Measurements from ENCODE around the gene NECAB2. TPM values are rescaled to one million over a fixed set of nuclear protein-coding genes. Genes with fewer than 3 reads are reported as not detected.

The NECAB2 gene
- total and polyA plus RNA-seq, 2 of the 8 experiments (the other 6 are each of a cell fraction or from before 2014, with no cell fraction given): 3.6 to 4.2 TPM

GRCh38 chr16:83945587-83945986, 22.5 kb upstream of the NECAB2 start:
- Histone ChIP-seq H4K91ac (replicated peaks; ENCODE audit: insufficient read length, low read length) (no peak overlapping the region), H3K79me2 (ENCODE audit: control insufficient read depth in 1 of 2, insufficient read depth in 2 of 2, low read length in 2 of 2) (no peaks in the 10 kb centered on the region), H2BK120ac (replicated peaks; ENCODE audit: low read depth, low read length) (no peak overlapping the region), H2AFZ (ENCODE audit: low read length) (no peak overlapping the region), H3K18ac (ENCODE audit: extremely low read depth, low read length) (no peak overlapping the region), H3K9ac (replicated peaks in 1 of 4; ENCODE audit: extremely low read depth in 1 of 4, low read depth in 3 of 4, low read length in 3 of 4) (no peak overlapping the region), H2BK20ac (ENCODE audit: low read length) (no peak overlapping the region), H4K20me1 (replicated peaks in 1 of 2; ENCODE audit: control insufficient read depth in 1 of 2, insufficient read depth in 2 of 2, low read length in 2 of 2) (peaks cover 0 to 2% of the 10 kb centered on the region in 2 experiments), H2BK5ac (ENCODE audit: low read depth, low read length) (no peak overlapping the region), H3K27me3 (replicated peaks in 1 of 4; ENCODE audit: control insufficient read depth in 3 of 4, extremely low read depth in 1 of 4, insufficient read depth in 3 of 4, low read length in 3 of 4) (no peaks in the 10 kb centered on the region; a peak in 1 of 7 replicates), H2BK12ac (ENCODE audit: low read depth, low read length) (no peak overlapping the region), H3K27ac (ENCODE audit: low read depth, low read length) (no peak overlapping the region), H2BK15ac (ENCODE audit: low read length) (no peak overlapping the region), H3K14ac (ENCODE audit: insufficient read length) (no peak overlapping the region), H3K36me3 (ENCODE audit: control insufficient read depth in 2 of 4, insufficient read depth in 4 of 4, low read length in 3 of 4) (no peaks in the 10 kb centered on the region), H3K4me2 (ENCODE audit: insufficient read depth in 1 of 2, low read depth in 2 of 2, low read length in 2 of 2) (no peak overlapping the region), H3K9me3 (ENCODE audit: insufficient read depth in 2 of 2, low read depth in 1 of 2, low read length in 1 of 2) (no peaks in the 10 kb centered on the region), H3K4me1 (replicated peaks in 1 of 4; ENCODE audit: control insufficient read depth in 3 of 4, insufficient read depth in 4 of 4, low read length in 3 of 4) (peaks cover 0 to under 1% (median under 1%) of the 10 kb centered on the region in 4 experiments; a peak in 1 of 7 replicates), H4K8ac (ENCODE audit: extremely low read depth, insufficient read depth, low read length) (no peak overlapping the region; the same call in 1 of the 2 replicates), H3K4me3 (ENCODE audit: extremely low read depth in 1 of 4, insufficient read depth in 2 of 4, low read depth in 3 of 4, low read length in 4 of 4) (no peak overlapping the region), H3K4ac (replicated peaks; ENCODE audit: insufficient read length, low read depth, low read length) (no peak overlapping the region), H4K5ac (ENCODE audit: insufficient read length, low read depth, low read length) (no peak overlapping the region), H3K79me1 (ENCODE audit: low read depth, low read length) (no peaks in the 10 kb centered on the region), H3K23me2 (ENCODE audit: low read depth, low read length) (no peaks in the 10 kb centered on the region), H3K23ac (ENCODE audit: insufficient read length) (no peak overlapping the region), H3K56ac (replicated peaks; ENCODE audit: insufficient read length, low read depth, low read length) (no peak overlapping the region), H2AK5ac (ENCODE audit: low read depth, low read length) (no peak overlapping the region)
- DNase-seq (ENCODE audit: low read depth in 1 of 2, low spot score in 2 of 2): no peak
- ChIA-PET CTCF (ENCODE audit: partially characterized antibody) (interaction anchor here (1.5 kb wide), 1 partner anchor 118 kb away, joined by 4 read pairs; no protein-coding TSS in a partner anchor), POLR2A (ENCODE audit: partially characterized antibody) (no interaction called here)
- no peak for FAIRE-seq
- 88% methylated on average over 10 of the region's 10 CpGs; no CpG with 5 or more reads in 1 of the 2 experiments for WGBS, 2 experiments (ENCODE audit: extremely low coverage in 1 of 2, insufficient coverage in 1 of 2, insufficient read length in 1 of 2, insufficient replicate concordance in 2 of 2, low coverage in 1 of 2, low lambda C conversion rate in 2 of 2, missing lambda C conversion rate in 1 of 2)
- TF ChIP-seq PHF8 (conservative IDR thresholded peaks at IDR 0.05; ENCODE audit: low read depth, low read length) (no peak), GTF2F1 (IDR thresholded peaks at IDR 0.05; ENCODE audit: borderline replicate concordance, low read depth, low read length) (no peak), GABPA (IDR thresholded peaks at IDR 0.05; ENCODE audit: borderline replicate concordance, insufficient read depth, low read length) (no peak)
